NT2/D1 (cell line): ENCODE measurements around the gene BTLA.
"Not testable (repeated sequence)": the region's sequence is repeated elsewhere in the genome, so short reads cannot be mapped to it uniquely, and the experiment has no call there.

ENCODE experiments used
- DNase-seq: peaks from one replicate; pipeline ENCODE4 v3.0.0-alpha.2; 2011; ENCODE audit warnings: low read depth, low spot score
- H3K27me3 ChIP-seq: 2 replicates; pipeline ENCODE4 v1.6.0; 2011; ENCODE audit warnings: mild to moderate bottlenecking; ENCODE audit not compliant: insufficient read length, insufficient read depth
- H3K36me3 ChIP-seq: 2 replicates; pipeline ENCODE4 v1.6.1; 2011; ENCODE audit warnings: mild to moderate bottlenecking, low read length, mixed read lengths; ENCODE audit not compliant: insufficient read depth, insufficient read length
- H3K4me1 ChIP-seq: 2 replicates; pipeline ENCODE4 v1.5.1; 2011; ENCODE audit not compliant: insufficient read depth, insufficient read length
- H3K4me3 ChIP-seq: 2 replicates; pipeline ENCODE4 v1.5.1; 2011; ENCODE audit warnings: low read depth; ENCODE audit not compliant: insufficient read length
- H3K9ac ChIP-seq: 2 replicates; pipeline ENCODE4 v1.6.0; 2011; ENCODE audit warnings: low read depth; ENCODE audit not compliant: insufficient read length
- H3K9me3 ChIP-seq: 2 replicates; pipeline ENCODE4 v1.5.1; 2011; ENCODE audit warnings: mild to moderate bottlenecking, low read length; ENCODE audit not compliant: insufficient read depth
- SUZ12 ChIP-seq: IDR thresholded peaks from 2 replicates; pipeline ENCODE4 v1.6.1; 2011; ENCODE audit not compliant: insufficient read length, insufficient read depth; ENCODE audit errors: extremely low read depth
- YY1 ChIP-seq: IDR thresholded peaks from 2 replicates; pipeline ENCODE4 v1.6.1; 2011; ENCODE audit not compliant: insufficient read length, insufficient read depth
- ZNF274 ChIP-seq: IDR thresholded peaks from 2 replicates; pipeline ENCODE4 v1.6.1; 2011; ENCODE audit warnings: mild to moderate bottlenecking, low read depth, low read length

Gene BTLA, protein sequence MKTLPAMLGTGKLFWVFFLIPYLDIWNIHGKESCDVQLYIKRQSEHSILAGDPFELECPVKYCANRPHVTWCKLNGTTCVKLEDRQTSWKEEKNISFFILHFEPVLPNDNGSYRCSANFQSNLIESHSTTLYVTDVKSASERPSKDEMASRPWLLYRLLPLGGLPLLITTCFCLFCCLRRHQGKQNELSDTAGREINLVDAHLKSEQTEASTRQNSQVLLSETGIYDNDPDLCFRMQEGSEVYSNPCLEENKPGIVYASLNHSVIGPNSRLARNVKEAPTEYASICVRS

DNA sequence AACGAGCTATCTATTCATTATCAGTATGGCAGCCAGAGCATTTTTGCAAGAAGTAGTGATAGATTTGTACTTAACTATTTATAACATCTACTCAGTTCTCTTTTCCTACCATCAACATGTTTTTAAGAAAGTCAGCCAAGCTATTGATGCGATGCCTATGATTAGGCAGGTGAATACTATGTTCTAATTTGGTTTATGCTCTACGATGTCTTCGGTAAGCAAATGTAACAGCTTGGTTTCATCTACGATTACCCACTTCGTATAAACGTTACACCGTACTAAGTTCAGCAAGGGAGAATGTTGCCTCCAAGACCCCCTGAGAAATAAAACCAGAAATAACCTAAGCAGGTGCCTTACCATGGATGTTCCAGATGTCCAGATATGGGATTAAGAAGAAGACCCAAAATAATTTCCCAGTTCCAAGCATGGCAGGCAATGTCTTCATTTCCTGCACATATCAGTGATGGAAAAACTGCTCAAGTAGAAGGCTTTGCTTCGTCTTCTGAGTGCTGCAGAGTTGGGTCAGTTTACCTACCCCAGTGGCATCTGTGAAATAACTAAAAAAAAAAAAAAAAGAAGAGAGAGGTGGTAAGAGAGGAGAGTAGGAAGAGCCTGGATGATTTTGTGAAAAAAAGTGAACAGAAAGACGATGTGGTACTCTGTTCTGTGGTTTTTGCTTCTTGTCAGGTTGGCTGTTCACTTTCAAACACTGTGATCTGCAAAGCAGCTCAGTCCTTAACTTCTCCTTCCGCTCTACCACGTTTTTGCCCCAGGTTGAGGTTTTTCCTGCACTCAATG is at the start of gene BTLA:
Gene BTLA (minus strand): TSS at position 559 of the 798 bp plus-strand sequence. CDS start 114 bp downstream, at position 445.
- peaks cover 6% of the 10 kb centered on the region; the same call in 1 of the 2 replicates for H3K9me3 ChIP-seq
- no peaks in the 10 kb centered on the region for H3K4me1 ChIP-seq
- H3K36me3 ChIP-seq: no peaks in the 10 kb centered on the region
- TF ChIP-seq SUZ12: no peak
- TF ChIP-seq YY1: no peak
- no peak for TF ChIP-seq ZNF274
- H3K9ac ChIP-seq: no peak within 1 kb of the TSS
- DNase-seq: no peak
- no peaks in the 10 kb centered on the region for H3K27me3 ChIP-seq
- H3K4me3 ChIP-seq: no peak within 1 kb of the TSS

DNA sequence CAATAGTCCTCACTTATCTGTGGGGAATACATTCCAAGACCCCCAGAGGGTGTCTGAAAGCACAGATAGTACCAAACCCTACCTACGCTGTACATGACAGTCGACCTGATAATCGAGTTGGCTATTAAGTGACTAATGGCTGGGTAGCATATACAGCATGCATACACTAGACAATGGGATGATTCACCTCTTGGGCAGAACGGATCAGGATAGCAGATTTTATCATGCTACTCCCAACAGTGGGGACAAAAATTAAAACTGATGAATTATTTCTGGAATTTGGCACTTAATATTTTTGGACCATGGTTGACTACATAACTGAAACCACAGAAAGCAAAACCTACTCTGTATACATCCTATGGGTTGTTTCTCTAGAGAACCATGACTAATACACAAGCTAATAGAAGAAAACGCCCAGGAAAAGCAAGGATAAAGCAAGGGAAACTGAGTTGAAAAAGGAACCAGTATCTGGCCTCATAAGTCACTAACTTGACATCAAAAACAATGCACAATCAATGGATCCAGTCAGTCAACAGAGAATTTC is 47.0 kb upstream of the BTLA start:
- no peak for DNase-seq
- Histone ChIP-seq H3K9ac (no peak overlapping the region), H3K36me3 (peaks cover 54% of the 10 kb centered on the region), H3K27me3 (no peaks in the 10 kb centered on the region), H3K4me1 (no peaks in the 10 kb centered on the region), H3K9me3 (no peaks in the 10 kb centered on the region), H3K4me3 (no peak overlapping the region)
- no peak for TF ChIP-seq YY1
- TF ChIP-seq SUZ12: no peak
- TF ChIP-seq ZNF274: no peak

DNA sequence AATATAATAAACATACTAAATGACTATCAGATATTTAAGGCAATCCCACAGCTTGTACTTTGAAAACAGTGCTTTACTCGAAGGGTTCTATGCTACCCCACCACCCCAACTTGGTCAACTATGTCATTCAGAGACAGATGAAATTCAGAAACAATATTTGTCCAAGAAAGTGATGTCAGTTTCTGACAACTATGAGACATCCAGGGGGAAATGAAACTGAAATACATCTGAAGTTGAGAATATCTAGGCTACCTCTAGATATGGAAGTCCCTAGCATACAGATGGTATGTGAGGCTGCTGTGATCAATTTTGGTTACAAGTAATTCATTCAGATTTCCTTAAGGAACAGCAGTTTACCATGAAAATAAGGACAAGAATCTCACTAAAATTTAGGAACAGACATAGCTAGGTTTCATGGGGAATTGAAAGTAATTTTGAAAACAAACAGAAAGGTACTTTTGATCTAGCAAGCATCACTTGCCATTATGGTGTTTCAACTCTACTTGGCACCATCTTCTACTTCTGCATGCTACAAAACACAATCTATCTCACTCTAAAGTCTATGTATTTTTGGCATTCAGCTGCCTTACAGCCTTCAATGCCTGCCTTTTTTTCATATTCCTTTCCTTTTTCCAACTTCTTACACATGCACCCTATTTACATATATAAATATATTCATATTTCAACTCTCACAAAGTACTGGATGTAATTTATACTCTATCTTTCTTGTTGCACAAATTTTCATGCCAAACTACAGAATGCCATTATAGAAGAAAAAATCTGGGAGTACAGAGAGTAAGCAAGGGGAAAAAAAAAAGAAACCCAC is 40.8 kb upstream of the BTLA start:
- no peak for TF ChIP-seq YY1
- TF ChIP-seq SUZ12: no peak
- no peak for TF ChIP-seq ZNF274
- Histone ChIP-seq H3K27me3 (no peaks in the 10 kb centered on the region), H3K36me3 (peaks cover 52% of the 10 kb centered on the region), H3K4me3 (no peak overlapping the region), H3K4me1 (no peaks in the 10 kb centered on the region), H3K9ac (no peak overlapping the region), H3K9me3 (no peaks in the 10 kb centered on the region)
- no peak for DNase-seq

DNA sequence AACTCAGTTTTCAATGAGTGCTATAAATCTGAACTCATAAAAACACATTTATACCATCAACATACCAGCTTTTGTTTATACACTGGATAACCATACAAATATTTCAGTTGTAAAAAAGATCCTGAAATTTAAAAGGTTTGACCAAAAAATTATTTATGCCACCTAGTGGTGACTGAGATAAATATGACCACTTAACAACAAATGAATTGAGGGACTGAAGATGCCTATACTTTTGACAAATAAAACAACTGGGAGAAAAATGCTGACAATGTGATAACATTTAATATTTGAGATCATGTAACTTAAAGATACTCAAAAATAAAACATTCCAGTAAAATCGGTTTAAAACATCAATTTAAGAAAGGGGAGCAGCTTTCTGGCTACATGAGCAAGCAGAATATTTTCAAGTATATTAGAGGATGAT is 32.1 kb upstream of the BTLA start:
- H3K4me3 ChIP-seq: no peak overlapping the region
- no peaks in the 10 kb centered on the region for H3K9me3 ChIP-seq
- peaks cover 50% of the 10 kb centered on the region for H3K36me3 ChIP-seq
- no peak for DNase-seq
- no peak overlapping the region for H3K9ac ChIP-seq
- no peaks in the 10 kb centered on the region for H3K27me3 ChIP-seq
- H3K4me1 ChIP-seq: no peaks in the 10 kb centered on the region
- TF ChIP-seq SUZ12: no peak
- TF ChIP-seq YY1: no peak
- no peak for TF ChIP-seq ZNF274

DNA sequence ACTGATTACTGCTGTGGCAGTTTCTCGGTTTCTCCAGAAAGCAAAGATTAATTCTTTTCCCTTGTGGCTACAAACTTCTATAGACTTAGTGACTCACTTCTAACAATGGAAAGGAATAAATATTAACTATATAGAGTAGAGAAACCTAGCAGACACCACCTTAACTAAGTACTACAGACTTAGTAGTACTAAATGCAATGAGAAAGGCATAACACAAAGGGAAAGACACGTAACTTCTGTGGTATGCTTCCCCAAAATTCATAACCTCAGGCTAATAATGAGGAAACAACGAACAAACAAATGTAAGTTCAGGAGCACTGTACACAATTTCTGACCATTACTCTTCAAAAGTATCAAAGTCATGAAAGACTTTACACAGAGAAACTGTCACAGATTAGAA is 31.3 kb upstream of the BTLA start:
- no peaks in the 10 kb centered on the region for H3K4me1 ChIP-seq
- no peaks in the 10 kb centered on the region for H3K27me3 ChIP-seq
- H3K9ac ChIP-seq: no peak overlapping the region
- no peak for TF ChIP-seq SUZ12
- no peak for TF ChIP-seq ZNF274
- DNase-seq: no peak
- no peaks in the 10 kb centered on the region for H3K9me3 ChIP-seq
- H3K4me3 ChIP-seq: no peak overlapping the region
- peaks cover 44% of the 10 kb centered on the region for H3K36me3 ChIP-seq

DNA sequence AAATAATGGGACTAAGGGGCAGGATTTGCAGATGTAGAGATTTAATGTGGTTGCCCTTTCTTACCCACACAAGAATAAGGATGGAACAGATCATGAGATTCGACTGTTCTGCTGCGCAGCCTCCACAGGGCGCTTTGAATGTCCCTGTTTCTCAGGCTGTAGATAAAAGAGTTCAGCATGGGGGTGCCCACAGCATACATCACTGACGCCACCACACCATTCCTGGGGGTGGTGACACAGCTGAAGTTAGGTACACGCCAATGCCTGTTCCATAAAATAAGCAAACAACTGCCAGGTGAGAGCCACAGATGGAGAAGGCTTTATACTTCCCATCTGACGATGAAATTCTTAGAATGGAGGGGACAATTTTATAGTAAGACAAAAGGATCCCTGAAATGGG is 24.9 kb upstream of the BTLA start:
- H3K36me3 ChIP-seq: peaks cover 13% of the 10 kb centered on the region
- not testable (repeated sequence) for H3K9me3 ChIP-seq, H3K4me1 ChIP-seq, H3K4me3 ChIP-seq, DNase-seq, H3K9ac ChIP-seq, H3K27me3 ChIP-seq
